ENCODE measurements around the gene ZNF597. TPM values are rescaled to one million over a fixed set of nuclear protein-coding genes. Genes with fewer than 3 reads are reported as not detected.

ZNF597 gene
- total and polyA plus RNA-seq, 2 experiments from 2014 or later: 0.56 to 2.1 TPM

GRCh38 chr16:3401719-3402397, 41.4 kb downstream of the ZNF597 start:
- Histone ChIP-seq H3K9me3 (ENCODE audit: low read depth) (no peaks in the 10 kb centered on the region), H3K36me3 (peaks cover 15% of the 10 kb centered on the region), H3K27me3 (no peaks in the 10 kb centered on the region), H3K4me3 (peak overlapping the region; percentile 68), H3K27ac (peak overlapping the region; percentile 82), H3K4me1 (ENCODE audit: low read depth) (no peaks in the 10 kb centered on the region)
- no peak for TF ChIP-seq CTCF (IDR thresholded peaks at IDR 0.05; ENCODE audit: low read depth, low read length)
- peak; percentile 17 to 37 for DNase-seq (ENCODE audit: low read depth in 1 of 2, low spot score in 1 of 2)

GRCh38 chr16:3400779-3401688, 42.3 kb downstream of the ZNF597 start, which contains the start of the genes ZNF174 and ZSCAN32:
Gene ZNF174, plus strand, starts transcription at chr16:3401215. Its CDS starts 790 bp downstream, at chr16:3402005.
Gene ZSCAN32, minus strand, starts transcription at chr16:3401004. Its CDS starts 3,447 bp downstream, at chr16:3397557.
- peaks cover 15% of the 10 kb centered on the region for H3K36me3 ChIP-seq
- TF ChIP-seq CTCF (IDR thresholded peaks at IDR 0.05; ENCODE audit: low read depth, low read length): no peak

GRCh38 chr16:3400446-3400778, 42.9 kb downstream of the ZNF597 start:
- no peaks in the 10 kb centered on the region for H3K9me3 ChIP-seq (ENCODE audit: low read depth)
- H3K4me3 ChIP-seq: peak overlapping the region; percentile 68
- H3K27me3 ChIP-seq: no peaks in the 10 kb centered on the region
- H3K27ac ChIP-seq: peak overlapping the region; percentile 77
- no peak for DNase-seq (ENCODE audit: low read depth in 1 of 2, low spot score in 1 of 2)
- H3K4me1 ChIP-seq (ENCODE audit: low read depth): no peaks in the 10 kb centered on the region
- TF ChIP-seq CTCF (IDR thresholded peaks at IDR 0.05; ENCODE audit: low read depth, low read length): no peak
- peaks cover 11% of the 10 kb centered on the region for H3K36me3 ChIP-seq

More at GRCh38 chr16:3400779-3401688, 42.3 kb downstream of the ZNF597 start, which contains the start of the genes ZNF174 and ZSCAN32:
- DNase-seq (ENCODE audit: low read depth in 1 of 2, low spot score in 1 of 2): peak; percentile 98 to 100
- Histone ChIP-seq H3K4me1 (ENCODE audit: low read depth) (no peaks in the 10 kb centered on the region), H3K27me3 (no peaks in the 10 kb centered on the region), H3K4me3 (peak within 1 kb of the TSS; percentile 68), H3K9me3 (ENCODE audit: low read depth) (no peaks in the 10 kb centered on the region), H3K27ac (peak within 1 kb of the TSS; percentile 82)

- DNase-seq (ENCODE audit: low read depth in 1 of 2, low spot score in 1 of 2): no peak
- TF ChIP-seq CTCF (IDR thresholded peaks at IDR 0.05; ENCODE audit: low read depth, low read length): no peak
- Histone ChIP-seq H3K9me3 (ENCODE audit: low read depth) (no peaks in the 10 kb centered on the region), H3K4me3 (no peak overlapping the region), H3K27ac (no peak overlapping the region), H3K4me1 (ENCODE audit: low read depth) (no peaks in the 10 kb centered on the region), H3K27me3 (no peaks in the 10 kb centered on the region), H3K36me3 (peaks cover 23% of the 10 kb centered on the region)
Measured at GRCh38 chr16:3389663-3390338, 53.5 kb downstream of the ZNF597 start.

- DNase-seq (ENCODE audit: low read depth in 1 of 2, low spot score in 1 of 2): no peak
- no peak for TF ChIP-seq CTCF (IDR thresholded peaks at IDR 0.05; ENCODE audit: low read depth, low read length)
- H3K27ac ChIP-seq: no peak overlapping the region
- no peaks in the 10 kb centered on the region for H3K9me3 ChIP-seq (ENCODE audit: low read depth)
- no peaks in the 10 kb centered on the region for H3K4me1 ChIP-seq (ENCODE audit: low read depth)
- H3K36me3 ChIP-seq: peaks cover 32% of the 10 kb centered on the region
- no peaks in the 10 kb centered on the region for H3K27me3 ChIP-seq
- H3K4me3 ChIP-seq: no peak overlapping the region
Measured at GRCh38 chr16:3388325-3388724, 55.0 kb downstream of the ZNF597 start.

All from cardiac muscle cell (in vitro differentiated cells and primary cell).